Natural killer cell (primary cell): ENCODE data around the gene ZNF777. TPM values are rescaled to one million over a fixed set of nuclear protein-coding genes. Genes with fewer than 3 reads are reported as not detected.

Experiments used
- ATAC-seq, 3 donors: fragments of 150-1000 bp in 2 of 3; fragments of 200-7000 bp in 1 of 3; cut with Tn5 transposase; 1 replicate in 1 of 3; 2 replicates in 2 of 3; pipeline ENCODE4 v1.10.0; 2021; ENCODE audit warnings: mild to moderate bottlenecking in 2 of 3, moderate library complexity in 2 of 3
- DNase-seq, 2 donors: peaks; one replicate each; pipeline versions ENCODE4 v3.0.0 to v3.0.0-alpha.2; 2013 to 2021; ENCODE audit warnings: mixed read lengths in 1 of 2
- H3K27ac ChIP-seq: one replicate; pipeline ENCODE4 v1.5.1; 2013; ENCODE audit warnings: mild to moderate bottlenecking, low read length
- H3K27me3 ChIP-seq: one replicate; pipeline ENCODE4 v1.6.1; 2013; ENCODE audit warnings: low read length; ENCODE audit not compliant: control insufficient read depth, insufficient read depth
- H3K36me3 ChIP-seq: one replicate; pipeline ENCODE4 v1.6.1; 2013; ENCODE audit warnings: low read length; ENCODE audit not compliant: control insufficient read depth, insufficient read depth
- H3K4me1 ChIP-seq: one replicate; pipeline ENCODE4 v1.6.1; 2013; ENCODE audit warnings: low read length; ENCODE audit not compliant: control insufficient read depth, insufficient read depth
- H3K4me3 ChIP-seq: one replicate; pipeline ENCODE4 v1.5.1; 2013; ENCODE audit warnings: low read length
- H3K9me3 ChIP-seq: one replicate; pipeline ENCODE4 v1.6.1; 2013; ENCODE audit warnings: low read length; ENCODE audit not compliant: control insufficient read depth, insufficient read depth
- H3K27ac Mint-ChIP-seq, 2 donors: one replicate each; pipeline ENCODE4 v1.8.0; 2022; ENCODE audit warnings: mild to moderate bottlenecking in 2 of 2, mixed read lengths in 2 of 2, moderate library complexity in 1 of 2
- H3K27me3 Mint-ChIP-seq, 2 donors: one replicate each; pipeline ENCODE4 v1.8.0; 2022; ENCODE audit warnings: low read depth in 2 of 2, mixed read lengths in 2 of 2
- H3K36me3 Mint-ChIP-seq: one replicate; pipeline ENCODE4 v1.8.0; 2022; ENCODE audit warnings: mixed read lengths
- H3K4me1 Mint-ChIP-seq, 2 donors: one replicate each; pipeline ENCODE4 v1.8.0; 2022; ENCODE audit warnings: mixed read lengths in 2 of 2
- H3K4me3 Mint-ChIP-seq: one replicate; pipeline ENCODE4 v1.8.0; 2022; ENCODE audit warnings: mild to moderate bottlenecking, moderate library complexity, mixed read lengths
- H3K9me3 Mint-ChIP-seq, 2 donors: one replicate each; pipeline ENCODE4 v1.8.0; 2022; ENCODE audit warnings: mixed read lengths in 2 of 2
- CTCF ChIP-seq: fragments of 200-600 bp; IDR thresholded peaks from one replicate; pipeline ENCODE4 v1.8.0; 2022; ENCODE audit warnings: antibody characterized with exemption
- WGBS: methylation state at CpG from one replicate; pipeline ENCODE4 v1.1.7; 2013; ENCODE audit warnings: missing lambda C conversion rate; ENCODE audit not compliant: insufficient coverage; 5-methylcytosine and 5-hydroxymethylcytosine counted together
- intact Hi-C: fragments of 100-400 bp; cut with micrococcal nuclease; formaldehyde crosslinking; loops from one replicate; pipeline ENCODE4 v1.14.2; 2022
- total RNA-seq, 4 donors: library from RNA; stranded (reverse); fragments of 120-200 nt in 1 of 4; gene quantifications; one replicate each; pipeline versions ENCODE4 v1.2.3 to v1.2.4, GENCODE V29; 2013 to 2022

Gene ZNF777
- total RNA-seq, 3 donors from 2014 or later (not counting 1 experiment from before 2014, with no cell fraction given), result 14.6 to 18.2 (median 17.2) TPM

DNA sequence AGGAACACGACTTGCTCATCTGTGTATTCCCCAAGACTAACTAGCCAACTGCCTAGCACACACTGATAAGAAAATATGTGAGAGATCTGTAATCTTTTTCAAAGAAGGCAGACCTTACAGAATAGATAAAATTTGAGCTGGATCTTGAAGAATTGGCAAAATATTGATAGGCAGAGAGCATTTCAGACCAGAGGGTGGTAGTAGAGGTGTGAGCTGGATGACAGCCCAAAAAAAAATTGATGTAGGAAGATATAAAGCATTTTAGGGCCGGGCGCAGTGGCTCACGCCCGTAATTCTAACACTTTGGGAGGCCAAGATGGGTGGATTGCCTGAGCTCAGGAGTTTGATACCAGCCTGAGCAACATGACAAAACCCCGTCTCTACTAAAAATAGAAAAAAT is 37.9 kb upstream of the ZNF777 start:
- Mint-ChIP-seq H3K4me1 (peaks cover 36% of the 10 kb centered on the region in 2 donors), H3K27ac (no peak overlapping the region), H3K9me3 (no peaks in the 10 kb centered on the region), H3K4me3 (no peak overlapping the region), H3K27me3 (peaks cover 0 to 8% of the 10 kb centered on the region in 2 donors), H3K36me3 (no peaks in the 10 kb centered on the region)
- no peaks in the 10 kb centered on the region for H3K27me3 ChIP-seq
- H3K9me3 ChIP-seq, result no peaks in the 10 kb centered on the region
- H3K36me3 ChIP-seq, result peaks cover 2% of the 10 kb centered on the region
- no peak overlapping the region for H3K4me3 ChIP-seq
- DNase-seq (no peak), ATAC-seq (no peak)
- H3K4me1 ChIP-seq, result peaks cover 25% of the 10 kb centered on the region
- no peak overlapping the region for H3K27ac ChIP-seq
- TF ChIP-seq CTCF, result no peak
- intact Hi-C loops, result no loop called here
- WGBS, result 93% methylated on average over 5 of the region's 6 CpGs

DNA sequence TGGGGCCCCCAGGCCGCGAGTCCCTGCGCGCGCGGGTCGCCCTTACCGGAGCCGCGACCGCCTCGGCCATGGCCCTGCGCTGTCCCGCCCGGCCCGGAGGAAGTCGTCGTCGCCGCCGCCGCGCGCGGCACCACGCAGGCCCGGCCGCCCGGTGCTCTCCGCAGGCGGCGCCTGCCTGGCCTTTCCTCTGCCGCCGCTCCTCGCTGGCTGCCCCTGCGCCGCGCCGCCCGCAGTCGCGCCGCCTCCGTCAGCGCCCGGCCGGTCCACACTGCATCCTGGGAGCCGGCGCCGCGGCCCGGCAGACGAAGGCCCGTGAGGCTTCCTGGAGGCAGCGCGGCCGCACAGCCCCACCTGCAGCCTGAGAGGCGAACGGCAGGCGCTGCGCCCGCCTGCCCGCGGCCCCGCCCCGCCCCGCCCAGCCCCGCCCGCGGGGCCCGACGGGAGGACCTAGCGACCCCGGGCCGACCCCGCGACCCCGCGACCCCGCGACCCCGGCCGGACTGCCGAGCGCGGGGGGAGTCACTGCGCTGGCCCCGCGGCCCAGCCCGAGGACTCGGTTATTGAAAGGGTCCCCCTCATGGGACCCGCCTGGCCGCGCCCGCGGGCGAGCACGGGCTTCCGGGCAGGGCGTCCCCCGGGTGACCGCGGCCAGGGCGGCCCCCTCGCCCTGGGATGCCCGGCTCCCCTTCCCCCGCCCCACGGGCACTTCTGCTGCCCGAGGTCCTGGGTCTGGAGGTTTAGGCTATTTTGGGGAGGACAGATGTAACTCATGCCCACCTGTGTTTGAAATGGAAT is 36.8 kb upstream of the ZNF777 start, which contains the start of gene ZNF746:
ZNF746 (minus strand) TSS at position 343 of the 795 bp plus-strand sequence; CDS start at position 70, 273 bp downstream.
- peak; percentile 92 to 96 (median 93) for ATAC-seq
- peak within 1 kb of the TSS; percentile 95 for H3K4me3 Mint-ChIP-seq
- H3K36me3 ChIP-seq, result peaks cover 14% of the 10 kb centered on the region
- peak; percentile 17 for TF ChIP-seq CTCF
- H3K9me3 ChIP-seq, result no peaks in the 10 kb centered on the region
- H3K27ac Mint-ChIP-seq, result peak within 1 kb of the TSS; percentile 85 to 94
- peaks cover 0 to 2% of the 10 kb centered on the region in 2 donors for H3K27me3 Mint-ChIP-seq
- peak within 1 kb of the TSS; percentile 24 for H3K27ac ChIP-seq
- H3K36me3 Mint-ChIP-seq, result no peaks in the 10 kb centered on the region
- DNase-seq, result peak; percentile 79 to 91
- H3K4me1 Mint-ChIP-seq, result peaks cover 36% of the 10 kb centered on the region in 2 donors
- peaks cover 25% of the 10 kb centered on the region for H3K4me1 ChIP-seq
- no peaks in the 10 kb centered on the region for H3K9me3 Mint-ChIP-seq
- peak within 1 kb of the TSS; percentile 46 for H3K4me3 ChIP-seq
- under 1% methylated on average over 107 of the region's 109 CpGs for WGBS
- intact Hi-C loops, result loop anchor here (1.0 to 2.0 kb wide), 4 partner anchors 37 to 259 kb away; partner anchors contain the start of gene ZNF212
- no peaks in the 10 kb centered on the region for H3K27me3 ChIP-seq

DNA sequence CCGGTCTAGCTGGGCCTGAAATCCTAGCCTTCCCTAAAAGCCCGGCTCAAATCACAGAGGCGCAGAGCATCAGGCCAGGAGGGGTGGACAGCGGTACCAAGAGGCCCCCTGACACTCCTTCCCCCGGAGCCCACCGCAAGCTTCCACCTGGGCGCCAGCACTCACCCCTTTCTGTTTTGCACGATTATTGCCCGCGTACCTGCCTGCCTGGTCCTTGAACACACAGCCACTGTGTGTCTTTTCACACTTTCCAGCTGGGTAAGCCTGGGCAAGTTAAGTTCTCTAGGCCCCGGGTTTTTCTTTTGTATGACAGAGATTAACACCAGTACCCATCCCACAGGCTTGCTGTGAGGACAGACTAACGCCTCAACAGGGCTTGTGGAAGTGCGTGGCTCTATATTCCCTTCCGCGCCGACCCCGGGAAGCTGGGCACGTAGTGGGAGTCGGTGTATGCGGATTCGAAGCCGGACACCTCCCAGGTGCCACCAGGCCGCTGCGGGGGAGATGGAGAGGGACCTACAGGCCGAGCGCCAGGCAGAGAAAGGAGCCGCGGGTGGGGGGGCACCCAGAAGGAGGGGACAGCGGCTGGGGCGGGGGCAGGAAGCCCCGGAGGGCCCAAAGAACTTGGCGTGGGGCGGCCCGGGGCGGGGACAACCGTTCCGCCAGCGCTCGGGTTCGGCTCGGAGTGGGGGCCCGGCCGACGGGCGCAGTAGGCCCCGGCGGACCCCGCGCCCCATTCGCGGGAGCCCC is 36.0 kb upstream of the ZNF777 start:
- ATAC-seq (peak; percentile 44 to 55 (median 50)), DNase-seq (peak; percentile 50 to 64)
- Histone ChIP-seq H3K4me3 (peak overlapping the region; percentile 46), H3K4me1 (peaks cover 25% of the 10 kb centered on the region), H3K36me3 (peaks cover 22% of the 10 kb centered on the region), H3K27ac (peak overlapping the region; percentile 24), H3K9me3 (no peaks in the 10 kb centered on the region), H3K27me3 (no peaks in the 10 kb centered on the region)
- Mint-ChIP-seq H3K36me3 (no peaks in the 10 kb centered on the region), H3K9me3 (no peaks in the 10 kb centered on the region), H3K4me1 (peaks cover 36% of the 10 kb centered on the region in 2 donors), H3K27me3 (peaks cover 0 to 2% of the 10 kb centered on the region in 2 donors), H3K27ac (peak overlapping the region; percentile 85 to 94), H3K4me3 (peak overlapping the region; percentile 95)
- 7% methylated on average over 51 of the region's 51 CpGs for WGBS
- intact Hi-C loops, result loop anchor here (1.0 to 2.0 kb wide), 4 partner anchors 37 to 258 kb away; partner anchors contain the start of gene ZNF212
- no peak for TF ChIP-seq CTCF
